ENCODE measurements around the gene LRRC17. TPM values are rescaled to one million over a fixed set of nuclear protein-coding genes. Genes with fewer than 3 reads are reported as not detected.

LRRC17 gene
- total and polyA plus RNA-seq, 9 of the 15 experiments (the other 6 are each of a cell fraction or from before 2014, with no cell fraction given), result 0.03 to 0.18 (median 0.12) TPM; not detected in 5

DNA sequence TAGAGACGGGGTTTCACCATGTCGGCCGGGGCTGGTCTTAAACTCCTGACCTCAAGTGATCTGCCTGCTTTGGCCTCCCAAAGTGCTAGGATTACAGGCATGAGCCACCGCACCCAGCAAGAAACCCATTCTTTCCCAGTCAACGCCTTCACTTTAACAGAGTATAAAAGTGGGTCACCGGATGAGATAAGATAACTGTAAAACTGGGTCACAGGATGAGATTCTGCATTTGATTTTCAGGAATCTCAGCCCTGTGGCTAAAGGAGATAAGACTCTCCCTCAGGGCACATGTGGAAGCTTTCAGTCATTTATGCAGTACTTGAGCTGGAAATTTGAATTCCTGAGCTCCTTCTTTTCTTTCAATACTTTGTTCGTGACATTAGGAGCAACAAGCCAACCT lies 70.8 kb downstream of the LRRC17 start (continued):
- TF ChIP-seq SP2 (IDR thresholded peaks at IDR 0.05; ENCODE audit: extremely low read depth, low read depth, low read length, poor library complexity, severe bottlenecking) (no peak), MTA1 (IDR thresholded peaks at IDR 0.05; ENCODE audit: borderline replicate concordance) (peak; percentile 86; the same call in 1 of the 2 replicates), SMARCE1 (IDR thresholded peaks at IDR 0.05) (peak; percentile 89), BHLHE40 (IDR thresholded peaks at IDR 0.05; ENCODE audit: low read length) (peak; percentile 74), SRSF7 (optimal IDR thresholded peaks at IDR 0.05; ENCODE audit: low read depth, low read length) (no peak), CAMTA2 (CRISPR knock-in tag; conservative IDR thresholded peaks at IDR 0.05) (no peak), NR2C1 (IDR thresholded peaks at IDR 0.05) (no peak), NR2C1 (tag; IDR thresholded peaks at IDR 0.05) (peak; percentile 75; the same call in 1 of the 2 replicates), KLF6 (CRISPR knock-in tag; IDR thresholded peaks at IDR 0.05; ENCODE audit: borderline replicate concordance) (peak; percentile 68; the same call in 1 of the 2 replicates), IFI16 (CRISPR knock-in tag; IDR thresholded peaks at IDR 0.05) (no peak), CREM (IDR thresholded peaks at IDR 0.05; ENCODE audit: low read depth) (no peak), KDM1A (IDR thresholded peaks at IDR 0.05) (peak; percentile 100), RB1 (IDR thresholded peaks at IDR 0.05; ENCODE audit: low read depth) (no peak), CBX2 (IDR thresholded peaks at IDR 0.05; ENCODE audit: insufficient read depth, low read length, poor library complexity, severe bottlenecking) (no peak), PURB (CRISPR knock-in tag; IDR thresholded peaks at IDR 0.05; ENCODE audit: low read depth) (no peak), LARP7 (IDR thresholded peaks at IDR 0.05) (no peak), ZNF780A (CRISPR knock-in tag; IDR thresholded peaks at IDR 0.05) (no peak), ZFP1 (CRISPR knock-in tag; IDR thresholded peaks at IDR 0.05) (no peak), NRF1 (conservative IDR thresholded peaks at IDR 0.05 in 1 of 2, IDR thresholded peaks at IDR 0.05 in 1 of 2) (no peak), PHF21A (IDR thresholded peaks at IDR 0.05; ENCODE audit: borderline replicate concordance, low read depth) (0 out of 2 replicates have a peak, but pooled peaks have one; percentile 20), XRCC5 (IDR thresholded peaks at IDR 0.05; ENCODE audit: low read depth, low read length) (no peak), NCOA4 (IDR thresholded peaks at IDR 0.05; ENCODE audit: partially characterized antibody) (no peak)
- TF ChIP-seq, protein P1, sequence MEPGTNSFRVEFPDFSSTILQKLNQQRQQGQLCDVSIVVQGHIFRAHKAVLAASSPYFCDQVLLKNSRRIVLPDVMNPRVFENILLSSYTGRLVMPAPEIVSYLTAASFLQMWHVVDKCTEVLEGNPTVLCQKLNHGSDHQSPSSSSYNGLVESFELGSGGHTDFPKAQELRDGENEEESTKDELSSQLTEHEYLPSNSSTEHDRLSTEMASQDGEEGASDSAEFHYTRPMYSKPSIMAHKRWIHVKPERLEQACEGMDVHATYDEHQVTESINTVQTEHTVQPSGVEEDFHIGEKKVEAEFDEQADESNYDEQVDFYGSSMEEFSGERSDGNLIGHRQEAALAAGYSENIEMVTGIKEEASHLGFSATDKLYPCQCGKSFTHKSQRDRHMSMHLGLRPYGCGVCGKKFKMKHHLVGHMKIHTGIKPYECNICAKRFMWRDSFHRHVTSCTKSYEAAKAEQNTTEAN (CRISPR knock-in tag; IDR thresholded peaks at IDR 0.05), result no peak
- TF ChIP-seq, protein P2, sequence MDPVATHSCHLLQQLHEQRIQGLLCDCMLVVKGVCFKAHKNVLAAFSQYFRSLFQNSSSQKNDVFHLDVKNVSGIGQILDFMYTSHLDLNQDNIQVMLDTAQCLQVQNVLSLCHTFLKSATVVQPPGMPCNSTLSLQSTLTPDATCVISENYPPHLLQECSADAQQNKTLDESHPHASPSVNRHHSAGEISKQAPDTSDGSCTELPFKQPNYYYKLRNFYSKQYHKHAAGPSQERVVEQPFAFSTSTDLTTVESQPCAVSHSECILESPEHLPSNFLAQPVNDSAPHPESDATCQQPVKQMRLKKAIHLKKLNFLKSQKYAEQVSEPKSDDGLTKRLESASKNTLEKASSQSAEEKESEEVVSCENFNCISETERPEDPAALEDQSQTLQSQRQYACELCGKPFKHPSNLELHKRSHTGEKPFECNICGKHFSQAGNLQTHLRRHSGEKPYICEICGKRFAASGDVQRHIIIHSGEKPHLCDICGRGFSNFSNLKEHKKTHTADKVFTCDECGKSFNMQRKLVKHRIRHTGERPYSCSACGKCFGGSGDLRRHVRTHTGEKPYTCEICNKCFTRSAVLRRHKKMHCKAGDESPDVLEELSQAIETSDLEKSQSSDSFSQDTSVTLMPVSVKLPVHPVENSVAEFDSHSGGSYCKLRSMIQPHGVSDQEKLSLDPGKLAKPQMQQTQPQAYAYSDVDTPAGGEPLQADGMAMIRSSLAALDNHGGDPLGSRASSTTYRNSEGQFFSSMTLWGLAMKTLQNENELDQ (CRISPR knock-in tag; IDR thresholded peaks at IDR 0.05; ENCODE audit: borderline replicate concordance), result no peak
- TF ChIP-seq, protein P3, sequence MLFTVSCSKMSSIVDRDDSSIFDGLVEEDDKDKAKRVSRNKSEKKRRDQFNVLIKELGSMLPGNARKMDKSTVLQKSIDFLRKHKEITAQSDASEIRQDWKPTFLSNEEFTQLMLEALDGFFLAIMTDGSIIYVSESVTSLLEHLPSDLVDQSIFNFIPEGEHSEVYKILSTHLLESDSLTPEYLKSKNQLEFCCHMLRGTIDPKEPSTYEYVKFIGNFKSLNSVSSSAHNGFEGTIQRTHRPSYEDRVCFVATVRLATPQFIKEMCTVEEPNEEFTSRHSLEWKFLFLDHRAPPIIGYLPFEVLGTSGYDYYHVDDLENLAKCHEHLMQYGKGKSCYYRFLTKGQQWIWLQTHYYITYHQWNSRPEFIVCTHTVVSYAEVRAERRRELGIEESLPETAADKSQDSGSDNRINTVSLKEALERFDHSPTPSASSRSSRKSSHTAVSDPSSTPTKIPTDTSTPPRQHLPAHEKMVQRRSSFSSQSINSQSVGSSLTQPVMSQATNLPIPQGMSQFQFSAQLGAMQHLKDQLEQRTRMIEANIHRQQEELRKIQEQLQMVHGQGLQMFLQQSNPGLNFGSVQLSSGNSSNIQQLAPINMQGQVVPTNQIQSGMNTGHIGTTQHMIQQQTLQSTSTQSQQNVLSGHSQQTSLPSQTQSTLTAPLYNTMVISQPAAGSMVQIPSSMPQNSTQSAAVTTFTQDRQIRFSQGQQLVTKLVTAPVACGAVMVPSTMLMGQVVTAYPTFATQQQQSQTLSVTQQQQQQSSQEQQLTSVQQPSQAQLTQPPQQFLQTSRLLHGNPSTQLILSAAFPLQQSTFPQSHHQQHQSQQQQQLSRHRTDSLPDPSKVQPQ (CRISPR knock-in tag; IDR thresholded peaks at IDR 0.05; ENCODE audit: borderline replicate concordance), result no peak; the same call in 1 of the 2 replicates
